ENCODE measurements around the gene ANK3.

The ANK3 gene

GRCh38 chr10:60082341-60082740, 307.3 kb downstream of the ANK3 start:
- Histone ChIP-seq H3K36me3 (ENCODE audit: control insufficient read depth in 1 of 2, insufficient read depth in 2 of 2, low read length in 2 of 2) (peaks cover 3 to 7% of the 10 kb centered on the region in 2 experiments), H3K9me3 (ENCODE audit: insufficient read depth, low read depth, low read length) (no peaks in the 10 kb centered on the region), H3K23ac (ENCODE audit: low read length) (no peak overlapping the region), H4K8ac (ENCODE audit: low read depth, low read length) (no peak overlapping the region), H2BK120ac (ENCODE audit: insufficient read depth, low read length, poor library complexity) (no peak overlapping the region), H2BK5ac (ENCODE audit: low read depth, low read length, poor library complexity) (no peak overlapping the region), H3K4ac (ENCODE audit: low read depth, low read length) (no peak overlapping the region), H3K27ac (ENCODE audit: low read depth, low read length) (no peak overlapping the region), H2AK5ac (ENCODE audit: low read length) (no peak overlapping the region), H3K9ac (ENCODE audit: low read length) (no peak overlapping the region), H4K12ac (ENCODE audit: low read depth, low read length) (no peak overlapping the region), H3K4me3 (ENCODE audit: low read depth, low read length) (no peak overlapping the region), H3K4me2 (ENCODE audit: low read length) (no peak overlapping the region), H4K91ac (ENCODE audit: low read depth, low read length) (no peak overlapping the region), H3K27me3 (ENCODE audit: insufficient read depth, low read length) (no peaks in the 10 kb centered on the region), H3K4me1 (ENCODE audit: control insufficient read depth in 1 of 2, insufficient read depth in 2 of 2, low read length in 2 of 2) (no peaks in the 10 kb centered on the region), H3K79me1 (ENCODE audit: low read length) (no peaks in the 10 kb centered on the region), H3K14ac (ENCODE audit: low read length) (no peak overlapping the region), H2AFZ (ENCODE audit: insufficient read depth, low read length, poor library complexity) (no peak overlapping the region), H3K79me2 (ENCODE audit: control insufficient read depth, insufficient read depth, low read length, poor library complexity) (no peaks in the 10 kb centered on the region), H3K18ac (ENCODE audit: low read length) (no peak overlapping the region), H2BK12ac (ENCODE audit: low read length) (no peak overlapping the region)
- DNase-seq: no peak
- no CpG with 5 or more reads among the region's 6 CpGs for WGBS (ENCODE audit: extremely low coverage, insufficient coverage, insufficient read length)

GRCh38 chr10:60073781-60074656, 315.7 kb downstream of the ANK3 start:
- H3K4me3 ChIP-seq (ENCODE audit: low read depth, low read length): no peak overlapping the region
- H3K79me2 ChIP-seq (ENCODE audit: control insufficient read depth, insufficient read depth, low read length, poor library complexity): no peaks in the 10 kb centered on the region
- no peak overlapping the region for H3K18ac ChIP-seq (ENCODE audit: low read length)
- H4K91ac ChIP-seq (ENCODE audit: low read depth, low read length): no peak overlapping the region
- H4K12ac ChIP-seq (ENCODE audit: low read depth, low read length): no peak overlapping the region
- no peaks in the 10 kb centered on the region for H3K27me3 ChIP-seq (ENCODE audit: insufficient read depth, low read length)
- no peak overlapping the region for H3K9ac ChIP-seq (ENCODE audit: low read length)
- H3K4me1 ChIP-seq (ENCODE audit: control insufficient read depth in 1 of 2, insufficient read depth in 2 of 2, low read length in 2 of 2): no peaks in the 10 kb centered on the region
- H2BK5ac ChIP-seq (ENCODE audit: low read depth, low read length, poor library complexity): no peak overlapping the region
- H3K14ac ChIP-seq (ENCODE audit: low read length): no peak overlapping the region
- H4K8ac ChIP-seq (ENCODE audit: low read depth, low read length): no peak overlapping the region
- H3K23ac ChIP-seq (ENCODE audit: low read length): no peak overlapping the region
- WGBS (ENCODE audit: extremely low coverage, insufficient coverage, insufficient read length): no CpG with 5 or more reads among the region's 11 CpGs
- no peak overlapping the region for H3K27ac ChIP-seq (ENCODE audit: low read depth, low read length)
- H3K9me3 ChIP-seq (ENCODE audit: insufficient read depth, low read depth, low read length): no peaks in the 10 kb centered on the region
- no peak overlapping the region for H3K4ac ChIP-seq (ENCODE audit: low read depth, low read length)
- no peak overlapping the region for H3K4me2 ChIP-seq (ENCODE audit: low read length)
- no peak overlapping the region for H2BK120ac ChIP-seq (ENCODE audit: insufficient read depth, low read length, poor library complexity)
- no peak overlapping the region for H2AK5ac ChIP-seq (ENCODE audit: low read length)
- H3K79me1 ChIP-seq (ENCODE audit: low read length): no peaks in the 10 kb centered on the region
- no peak for DNase-seq
- H2AFZ ChIP-seq (ENCODE audit: insufficient read depth, low read length, poor library complexity): no peak overlapping the region
- H3K36me3 ChIP-seq (ENCODE audit: control insufficient read depth in 1 of 2, insufficient read depth in 2 of 2, low read length in 2 of 2): peaks cover 6 to 33% of the 10 kb centered on the region in 2 experiments
- no peak overlapping the region for H2BK12ac ChIP-seq (ENCODE audit: low read length)

- no peak overlapping the region for H2BK5ac ChIP-seq (ENCODE audit: low read depth, low read length, poor library complexity)
- no peak overlapping the region for H2BK12ac ChIP-seq (ENCODE audit: low read length)
- H3K9me3 ChIP-seq (ENCODE audit: insufficient read depth, low read depth, low read length): no peaks in the 10 kb centered on the region
- no peaks in the 10 kb centered on the region for H3K79me1 ChIP-seq (ENCODE audit: low read length)
- H3K4me2 ChIP-seq (ENCODE audit: low read length): no peak overlapping the region
- no peaks in the 10 kb centered on the region for H3K4me1 ChIP-seq (ENCODE audit: control insufficient read depth in 1 of 2, insufficient read depth in 2 of 2, low read length in 2 of 2)
- H4K8ac ChIP-seq (ENCODE audit: low read depth, low read length): no peak overlapping the region
- no peak overlapping the region for H2AFZ ChIP-seq (ENCODE audit: insufficient read depth, low read length, poor library complexity)
- no peak overlapping the region for H3K23ac ChIP-seq (ENCODE audit: low read length)
- H2AK5ac ChIP-seq (ENCODE audit: low read length): no peak overlapping the region
- no peak overlapping the region for H4K91ac ChIP-seq (ENCODE audit: low read depth, low read length)
- H3K27ac ChIP-seq (ENCODE audit: low read depth, low read length): no peak overlapping the region
- H3K18ac ChIP-seq (ENCODE audit: low read length): no peak overlapping the region
- no peak for DNase-seq
- H3K4ac ChIP-seq (ENCODE audit: low read depth, low read length): no peak overlapping the region
- H4K12ac ChIP-seq (ENCODE audit: low read depth, low read length): no peak overlapping the region
- peaks cover 6 to 35% of the 10 kb centered on the region in 2 experiments for H3K36me3 ChIP-seq (ENCODE audit: control insufficient read depth in 1 of 2, insufficient read depth in 2 of 2, low read length in 2 of 2)
- H3K79me2 ChIP-seq (ENCODE audit: control insufficient read depth, insufficient read depth, low read length, poor library complexity): no peaks in the 10 kb centered on the region
- no peaks in the 10 kb centered on the region for H3K27me3 ChIP-seq (ENCODE audit: insufficient read depth, low read length)
- no peak overlapping the region for H2BK120ac ChIP-seq (ENCODE audit: insufficient read depth, low read length, poor library complexity)
- no peak overlapping the region for H3K14ac ChIP-seq (ENCODE audit: low read length)
- H3K4me3 ChIP-seq (ENCODE audit: low read depth, low read length): no peak overlapping the region
- no peak overlapping the region for H3K9ac ChIP-seq (ENCODE audit: low read length)
- no CpG with 5 or more reads among the region's 4 CpGs for WGBS (ENCODE audit: extremely low coverage, insufficient coverage, insufficient read length)
Observed at GRCh38 chr10:60073397-60073780, 316.3 kb downstream of the ANK3 start.

- H3K4me3 ChIP-seq (ENCODE audit: low read depth, low read length): no peak overlapping the region
- no peak overlapping the region for H2BK5ac ChIP-seq (ENCODE audit: low read depth, low read length, poor library complexity)
- H3K9ac ChIP-seq (ENCODE audit: low read length): no peak overlapping the region
- H3K4ac ChIP-seq (ENCODE audit: low read depth, low read length): no peak overlapping the region
- H3K27ac ChIP-seq (ENCODE audit: low read depth, low read length): no peak overlapping the region
- no peaks in the 10 kb centered on the region for H3K9me3 ChIP-seq (ENCODE audit: insufficient read depth, low read depth, low read length)
- no CpG with 5 or more reads among the region's 2 CpGs for WGBS (ENCODE audit: extremely low coverage, insufficient coverage, insufficient read length)
- no peak overlapping the region for H3K4me2 ChIP-seq (ENCODE audit: low read length)
- no peak overlapping the region for H4K91ac ChIP-seq (ENCODE audit: low read depth, low read length)
- no peak overlapping the region for H4K8ac ChIP-seq (ENCODE audit: low read depth, low read length)
- no peak for DNase-seq
- no peaks in the 10 kb centered on the region for H3K4me1 ChIP-seq (ENCODE audit: control insufficient read depth in 1 of 2, insufficient read depth in 2 of 2, low read length in 2 of 2)
- peaks cover 8 to 23% of the 10 kb centered on the region in 2 experiments for H3K36me3 ChIP-seq (ENCODE audit: control insufficient read depth in 1 of 2, insufficient read depth in 2 of 2, low read length in 2 of 2)
- no peak overlapping the region for H3K14ac ChIP-seq (ENCODE audit: low read length)
- no peak overlapping the region for H2AFZ ChIP-seq (ENCODE audit: insufficient read depth, low read length, poor library complexity)
- H3K18ac ChIP-seq (ENCODE audit: low read length): no peak overlapping the region
- H4K12ac ChIP-seq (ENCODE audit: low read depth, low read length): no peak overlapping the region
- no peaks in the 10 kb centered on the region for H3K27me3 ChIP-seq (ENCODE audit: insufficient read depth, low read length)
- no peaks in the 10 kb centered on the region for H3K79me1 ChIP-seq (ENCODE audit: low read length)
- H2BK12ac ChIP-seq (ENCODE audit: low read length): no peak overlapping the region
- no peak overlapping the region for H3K23ac ChIP-seq (ENCODE audit: low read length)
- no peak overlapping the region for H2BK120ac ChIP-seq (ENCODE audit: insufficient read depth, low read length, poor library complexity)
- H3K79me2 ChIP-seq (ENCODE audit: control insufficient read depth, insufficient read depth, low read length, poor library complexity): no peaks in the 10 kb centered on the region
- H2AK5ac ChIP-seq (ENCODE audit: low read length): no peak overlapping the region
Observed at GRCh38 chr10:60069311-60069710, 320.4 kb downstream of the ANK3 start.

All from trophoblast cell (in vitro differentiated cells and primary cell).